Measurements from ENCODE around the gene MRPS25. TPM values are rescaled to one million over a fixed set of nuclear protein-coding genes. Genes with fewer than 3 reads are reported as not detected.
A peak's percentile ranks its signal among the peaks of the same experiment; 100 is the strongest.

The MRPS25 gene
- total and polyA plus RNA-seq, 11 donors = 80.9 to 173 (median 95.2) TPM

DNA sequence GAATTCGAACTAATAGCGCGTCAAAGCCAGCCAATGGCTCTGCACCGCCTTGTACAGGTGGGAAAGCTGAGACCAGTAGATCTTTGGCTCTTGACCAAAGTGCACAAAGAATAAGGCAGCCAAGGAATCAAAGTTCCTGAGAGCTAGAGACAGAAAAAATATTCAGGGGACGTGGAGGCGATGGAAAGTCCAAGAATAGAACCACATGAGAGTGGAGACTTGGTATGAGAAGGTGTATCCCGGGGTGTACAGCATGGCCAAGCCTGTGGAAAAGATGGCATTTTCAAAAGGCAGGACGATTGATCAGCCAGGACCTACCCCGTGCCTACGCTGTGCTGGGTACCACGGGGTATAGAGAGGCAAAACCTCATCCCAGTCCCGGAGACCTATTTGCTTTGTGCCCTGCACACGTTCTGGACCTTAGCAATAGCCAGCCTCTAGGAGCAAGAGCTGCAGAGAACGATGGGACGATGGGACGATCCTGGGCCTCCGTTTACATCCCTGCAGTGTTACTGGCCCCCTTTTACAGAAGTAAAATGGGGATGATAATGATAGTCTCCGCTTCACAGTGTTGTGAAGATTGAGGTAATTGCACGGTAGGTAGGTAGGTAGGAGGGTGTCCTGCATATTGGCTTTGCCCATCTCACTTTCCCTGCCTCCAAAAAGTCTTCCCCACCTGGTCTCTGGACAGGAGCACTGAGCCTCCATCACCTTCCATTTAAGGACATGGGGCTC, 34.4 kb upstream of the MRPS25 start:
- ATAC-seq (peak; percentile 6 to 19 (median 14)), DNase-seq (no peak)
- Histone ChIP-seq H3K4me3 (peak overlapping the region; percentile 75 to 93 (median 82)), H3K4me1 (peaks cover 3 to 46% (median 16%) of the 10 kb centered on the region in 12 donors), H3K27ac (peak overlapping the region; percentile 54 to 94 (median 87)), H3K27me3 (no peaks in the 10 kb centered on the region), H3K36me3 (peaks cover 0 to 21% (median 19%) of the 10 kb centered on the region in 9 donors), H3K9me3 (no peaks in the 10 kb centered on the region)
- TF ChIP-seq POLR2A (IDR thresholded peaks at IDR 0.05) = no peak
- TF ChIP-seq, protein P1, sequence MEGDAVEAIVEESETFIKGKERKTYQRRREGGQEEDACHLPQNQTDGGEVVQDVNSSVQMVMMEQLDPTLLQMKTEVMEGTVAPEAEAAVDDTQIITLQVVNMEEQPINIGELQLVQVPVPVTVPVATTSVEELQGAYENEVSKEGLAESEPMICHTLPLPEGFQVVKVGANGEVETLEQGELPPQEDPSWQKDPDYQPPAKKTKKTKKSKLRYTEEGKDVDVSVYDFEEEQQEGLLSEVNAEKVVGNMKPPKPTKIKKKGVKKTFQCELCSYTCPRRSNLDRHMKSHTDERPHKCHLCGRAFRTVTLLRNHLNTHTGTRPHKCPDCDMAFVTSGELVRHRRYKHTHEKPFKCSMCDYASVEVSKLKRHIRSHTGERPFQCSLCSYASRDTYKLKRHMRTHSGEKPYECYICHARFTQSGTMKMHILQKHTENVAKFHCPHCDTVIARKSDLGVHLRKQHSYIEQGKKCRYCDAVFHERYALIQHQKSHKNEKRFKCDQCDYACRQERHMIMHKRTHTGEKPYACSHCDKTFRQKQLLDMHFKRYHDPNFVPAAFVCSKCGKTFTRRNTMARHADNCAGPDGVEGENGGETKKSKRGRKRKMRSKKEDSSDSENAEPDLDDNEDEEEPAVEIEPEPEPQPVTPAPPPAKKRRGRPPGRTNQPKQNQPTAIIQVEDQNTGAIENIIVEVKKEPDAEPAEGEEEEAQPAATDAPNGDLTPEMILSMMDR (IDR thresholded peaks at IDR 0.05) = no peak
- 14 to 19% (median 15%) methylated on average over 19 of the region's 19 CpGs for WGBS, 4 donors
- intact Hi-C loops (cut with DNase I) = loop anchor here in 5 of 10 donors (5.0 to 10.0 kb wide), 4 partner anchors 108 to 445 kb away; partner anchors contain the start of genes CCDC174 (in 4 of the 5), CAPN7 (in 1 of the 5) and NR2C2 (in 1 of the 5)

DNA sequence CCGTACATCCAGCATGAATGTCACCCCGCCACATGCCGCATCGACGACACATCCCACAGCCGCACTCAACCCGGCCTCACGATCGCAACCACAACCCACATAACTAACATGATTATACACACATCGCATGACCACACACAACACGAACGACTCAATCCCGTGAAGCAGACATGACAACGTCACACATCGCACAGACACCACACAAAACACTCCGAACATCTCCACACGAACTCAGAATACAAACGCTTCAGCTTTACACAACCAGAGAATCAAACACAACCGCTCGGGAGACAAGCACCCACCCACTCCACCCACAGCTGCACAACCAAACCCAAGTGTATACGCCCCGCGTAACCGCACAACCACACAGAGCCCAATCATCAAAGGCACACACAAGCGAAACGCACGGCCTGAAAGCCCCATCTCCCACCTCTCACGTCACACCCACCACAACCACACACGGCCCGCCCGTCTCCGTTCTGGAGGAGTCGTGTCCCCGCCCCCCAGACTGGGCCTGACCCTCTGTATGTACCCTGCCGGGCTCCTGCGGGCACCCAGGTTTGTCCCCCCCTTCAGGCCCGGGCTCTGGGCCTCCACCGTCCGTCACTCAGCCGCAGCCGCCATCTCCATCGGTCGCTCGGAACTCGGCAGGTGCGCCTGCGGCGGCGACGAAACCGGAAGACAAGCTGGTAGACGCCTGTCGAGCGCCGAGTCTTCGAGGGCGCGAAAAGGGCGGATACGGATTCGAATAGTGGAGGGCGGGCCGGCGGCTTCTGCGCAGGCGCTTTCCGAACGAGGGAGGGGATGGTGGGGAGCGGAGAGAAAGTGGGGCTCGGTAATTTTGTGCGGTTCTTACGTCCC, 33.6 kb upstream of the MRPS25 start, which contains the start of gene RBSN:
RBSN (minus strand) TSS at position 646 of the 861 bp plus-strand sequence. CDS start 3,028 bp downstream, outside the sequence.
- Histone ChIP-seq H3K4me1 (peaks cover 3 to 46% (median 18%) of the 10 kb centered on the region in 12 donors), H3K36me3 (peaks cover 0 to 29% (median 27%) of the 10 kb centered on the region in 9 donors), H3K9me3 (no peaks in the 10 kb centered on the region), H3K27me3 (no peaks in the 10 kb centered on the region), H3K27ac (peak within 1 kb of the TSS; percentile 54 to 94 (median 87)), H3K4me3 (peak within 1 kb of the TSS; percentile 75 to 93 (median 82))
- DNase-seq (peak; percentile 94 to 98 (median 97)), ATAC-seq (peak; percentile 38 to 79 (median 76))
- TF ChIP-seq, protein P1 (IDR thresholded peaks at IDR 0.05) = no peak
- peak in 1 of 2 donors; percentile 89 for TF ChIP-seq POLR2A (IDR thresholded peaks at IDR 0.05)
- intact Hi-C loops (cut with DNase I) = loop anchor here in 5 of 10 donors (10.0 kb wide), 2 partner anchors 154 to 444 kb away; partner anchors contain the start of genes CCDC174 (in 4 of the 5) and NR2C2 (in 1 of the 5)
- WGBS, 4 donors = 0 to 1% (median 0%) methylated on average over 66 to 72 of the region's 72 CpGs

DNA sequence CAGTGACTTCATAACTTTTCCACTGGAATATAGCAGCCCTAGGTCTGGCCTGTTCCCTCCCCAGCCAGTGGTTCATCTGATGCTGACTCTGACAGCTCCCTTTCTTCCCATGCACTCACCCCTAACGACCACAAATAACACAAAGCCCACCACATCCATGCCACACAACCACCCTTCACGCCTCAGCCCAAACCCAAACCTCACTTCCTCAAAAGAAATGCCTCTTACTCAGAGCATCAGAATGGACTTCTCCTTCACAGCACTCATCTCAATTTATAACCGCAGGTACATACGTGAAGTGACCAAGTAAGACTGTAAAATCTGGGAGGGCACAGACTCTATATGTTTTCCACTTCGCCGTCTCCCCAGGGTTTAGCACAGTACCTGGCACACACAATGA, 32.8 kb upstream of the MRPS25 start:
- Histone ChIP-seq H3K36me3 (peaks cover 0 to 38% (median 33%) of the 10 kb centered on the region in 9 donors), H3K9me3 (no peaks in the 10 kb centered on the region), H3K27ac (peak overlapping the region in 4 of 12 donors; percentile 18 to 94 (median 90)), H3K4me1 (peaks cover under 1 to 46% (median 18%) of the 10 kb centered on the region in 12 donors), H3K4me3 (peak overlapping the region in 11 of 12 donors; percentile 75 to 93 (median 83)), H3K27me3 (no peaks in the 10 kb centered on the region)
- 56 to 73% (median 66%) methylated on average over 6 of the region's 6 CpGs for WGBS, 4 donors
- TF ChIP-seq, protein P1 (IDR thresholded peaks at IDR 0.05) = no peak
- TF ChIP-seq POLR2A (IDR thresholded peaks at IDR 0.05) = no peak
- ATAC-seq (no peak), DNase-seq (no peak)
- intact Hi-C loops (cut with DNase I) = loop anchor here in 5 of 10 donors (10.0 kb wide), 2 partner anchors 153 to 443 kb away; partner anchors contain the start of genes CCDC174 (in 4 of the 5) and NR2C2 (in 1 of the 5)
